NB4 (cell line): ENCODE data around the gene TIMM23.
"Not testable (repeated sequence)": the region's sequence is repeated elsewhere in the genome, so short reads cannot be mapped to it uniquely, and the experiment has no call there.

ENCODE experiments used
- POLR2A ChIP-seq: IDR thresholded peaks from 2 replicates; pipeline ENCODE4 v1.6.1; 2011; ENCODE audit warnings: mild to moderate bottlenecking; ENCODE audit not compliant: insufficient read length; ENCODE audit errors: extremely low read depth
- TF ChIP-seq, protein P1 (sequence below): IDR thresholded peaks from one replicate; pipeline ENCODE4 v1.5.1; 2012; ENCODE audit warnings: low read depth, low read length

DNA sequence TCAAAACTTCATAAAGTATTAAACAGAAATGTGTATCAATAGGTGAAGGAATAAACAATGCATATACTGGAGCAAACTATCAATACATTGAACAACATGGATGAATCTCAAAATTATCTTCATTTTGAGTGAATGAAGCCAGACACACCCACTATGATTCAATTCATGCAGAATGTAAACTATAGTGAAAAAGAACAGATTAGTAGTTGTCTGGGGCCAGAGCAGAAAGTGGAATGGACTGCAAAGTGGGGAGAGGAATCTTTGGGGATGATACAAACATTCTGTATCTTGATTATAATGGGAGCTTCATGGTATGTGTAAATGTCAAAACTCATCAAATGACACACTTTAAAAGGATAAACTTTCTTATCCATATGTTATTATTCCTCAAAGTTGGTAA lies 23.5 kb upstream of the TIMM23 start:
- TF ChIP-seq POLR2A: not testable (repeated sequence)
- TF ChIP-seq, protein P1, sequence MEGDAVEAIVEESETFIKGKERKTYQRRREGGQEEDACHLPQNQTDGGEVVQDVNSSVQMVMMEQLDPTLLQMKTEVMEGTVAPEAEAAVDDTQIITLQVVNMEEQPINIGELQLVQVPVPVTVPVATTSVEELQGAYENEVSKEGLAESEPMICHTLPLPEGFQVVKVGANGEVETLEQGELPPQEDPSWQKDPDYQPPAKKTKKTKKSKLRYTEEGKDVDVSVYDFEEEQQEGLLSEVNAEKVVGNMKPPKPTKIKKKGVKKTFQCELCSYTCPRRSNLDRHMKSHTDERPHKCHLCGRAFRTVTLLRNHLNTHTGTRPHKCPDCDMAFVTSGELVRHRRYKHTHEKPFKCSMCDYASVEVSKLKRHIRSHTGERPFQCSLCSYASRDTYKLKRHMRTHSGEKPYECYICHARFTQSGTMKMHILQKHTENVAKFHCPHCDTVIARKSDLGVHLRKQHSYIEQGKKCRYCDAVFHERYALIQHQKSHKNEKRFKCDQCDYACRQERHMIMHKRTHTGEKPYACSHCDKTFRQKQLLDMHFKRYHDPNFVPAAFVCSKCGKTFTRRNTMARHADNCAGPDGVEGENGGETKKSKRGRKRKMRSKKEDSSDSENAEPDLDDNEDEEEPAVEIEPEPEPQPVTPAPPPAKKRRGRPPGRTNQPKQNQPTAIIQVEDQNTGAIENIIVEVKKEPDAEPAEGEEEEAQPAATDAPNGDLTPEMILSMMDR: not testable (repeated sequence)
